Measurements from ENCODE around the gene CD300H.

- TF ChIP-seq POLR2AphosphoS5 (IDR thresholded peaks at IDR 0.05): no peak
- TF ChIP-seq POLR2A (IDR thresholded peaks at IDR 0.05): no peak
- TF ChIP-seq CTCF (IDR thresholded peaks at IDR 0.05): no peak
- no peak for TF ChIP-seq EP300 (IDR thresholded peaks at IDR 0.05)
These were observed 40.2 kb downstream of the CD300H start for GRCh38 chr17:74527081-74527480.
